GM21528 (cell line): ENCODE measurements around the gene FTO.

ENCODE experiments used
- ATAC-seq: cut with Tn5 transposase; IDR thresholded peaks from one replicate; pipeline ENCODE4 v1.9.1; 2021; ENCODE audit warnings: mild to moderate bottlenecking, moderate library complexity; ENCODE audit not compliant: unreplicated experiment, low FRiP score

Gene FTO

DNA sequence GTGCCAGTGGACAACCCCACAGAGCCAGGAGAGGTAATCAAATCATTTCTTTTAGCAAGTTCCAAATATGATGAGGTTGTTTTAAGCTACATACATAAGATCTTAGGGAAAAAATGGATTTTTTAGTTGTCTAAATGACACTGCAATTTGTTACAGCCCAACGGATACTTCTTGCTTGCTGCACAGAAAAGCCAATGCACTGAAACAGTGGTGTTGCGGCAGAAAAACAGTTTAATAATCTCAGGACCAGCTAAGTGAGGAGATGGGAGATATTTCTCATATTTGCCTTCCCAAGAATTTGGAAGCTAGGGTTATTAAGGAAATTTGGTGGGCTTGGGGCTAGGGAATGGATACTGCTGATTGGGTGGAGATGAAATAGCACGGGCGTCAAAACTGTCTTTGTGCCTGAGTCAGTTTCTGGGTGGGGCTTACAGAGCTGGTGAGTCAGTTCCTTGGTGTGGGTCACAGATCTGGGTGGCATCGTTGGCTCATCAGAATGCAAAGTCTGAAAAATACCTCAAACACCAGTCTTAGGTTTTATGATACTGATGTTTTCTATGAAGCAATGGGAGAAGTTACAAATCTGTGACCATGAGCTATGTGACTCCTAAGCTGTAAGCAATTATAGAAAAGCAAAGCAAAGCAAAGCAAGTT lies 327.3 kb downstream of the FTO start:
- ATAC-seq = no peak

GRCh38 chr16:54033747-54034146 lies 329.8 kb downstream of the FTO start:
- ATAC-seq = no peak

GRCh38 chr16:54034684-54035083 lies 330.7 kb downstream of the FTO start:
- ATAC-seq = no peak

GRCh38 chr16:54040480-54040879 lies 336.5 kb downstream of the FTO start:
- no peak for ATAC-seq

GRCh38 chr16:54040975-54041374 lies 337.0 kb downstream of the FTO start:
- ATAC-seq = no peak

GRCh38 chr16:54048586-54049495 lies 344.9 kb downstream of the FTO start:
- ATAC-seq = no peak

DNA sequence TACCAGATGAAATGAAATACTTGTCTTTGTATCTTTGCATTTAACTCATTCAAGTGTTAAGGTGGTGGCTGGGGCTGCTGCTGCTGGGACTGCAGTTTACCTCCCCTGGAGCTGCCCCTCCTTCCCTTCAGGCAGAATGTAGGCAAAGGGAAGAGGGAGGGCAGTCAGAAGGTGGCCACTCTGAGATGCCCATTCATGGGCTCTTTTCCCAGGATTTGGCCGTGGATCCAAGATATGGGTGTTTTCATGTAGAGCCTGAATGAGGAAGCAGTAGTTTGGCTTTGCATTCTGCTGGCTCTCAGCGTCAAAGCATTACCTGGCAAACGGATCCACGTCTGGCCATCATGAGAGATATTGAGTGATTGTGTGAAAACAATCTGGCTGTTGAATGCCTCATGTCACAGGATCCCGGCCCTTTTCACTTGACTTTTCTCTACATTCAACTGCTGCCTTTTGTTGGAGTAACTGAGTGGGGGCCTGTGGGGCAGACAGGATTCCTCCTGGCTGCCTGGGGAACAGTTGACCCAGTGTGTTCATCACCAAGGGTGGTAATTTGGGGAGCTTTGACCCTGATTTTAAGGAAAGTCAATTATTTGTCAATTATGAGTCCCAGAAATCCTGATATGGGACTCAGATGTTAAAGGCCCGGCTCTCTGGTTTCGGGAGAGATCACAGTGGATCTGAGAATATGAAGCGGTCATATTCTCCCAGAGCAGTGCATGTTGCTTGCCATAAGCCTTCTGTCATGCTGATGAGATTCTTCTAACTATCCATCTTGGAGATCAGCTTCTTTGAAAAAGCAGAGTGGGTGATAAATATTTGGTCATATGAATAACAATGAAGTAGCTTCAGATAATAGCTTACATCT lies 345.9 kb downstream of the FTO start:
- no peak for ATAC-seq

DNA sequence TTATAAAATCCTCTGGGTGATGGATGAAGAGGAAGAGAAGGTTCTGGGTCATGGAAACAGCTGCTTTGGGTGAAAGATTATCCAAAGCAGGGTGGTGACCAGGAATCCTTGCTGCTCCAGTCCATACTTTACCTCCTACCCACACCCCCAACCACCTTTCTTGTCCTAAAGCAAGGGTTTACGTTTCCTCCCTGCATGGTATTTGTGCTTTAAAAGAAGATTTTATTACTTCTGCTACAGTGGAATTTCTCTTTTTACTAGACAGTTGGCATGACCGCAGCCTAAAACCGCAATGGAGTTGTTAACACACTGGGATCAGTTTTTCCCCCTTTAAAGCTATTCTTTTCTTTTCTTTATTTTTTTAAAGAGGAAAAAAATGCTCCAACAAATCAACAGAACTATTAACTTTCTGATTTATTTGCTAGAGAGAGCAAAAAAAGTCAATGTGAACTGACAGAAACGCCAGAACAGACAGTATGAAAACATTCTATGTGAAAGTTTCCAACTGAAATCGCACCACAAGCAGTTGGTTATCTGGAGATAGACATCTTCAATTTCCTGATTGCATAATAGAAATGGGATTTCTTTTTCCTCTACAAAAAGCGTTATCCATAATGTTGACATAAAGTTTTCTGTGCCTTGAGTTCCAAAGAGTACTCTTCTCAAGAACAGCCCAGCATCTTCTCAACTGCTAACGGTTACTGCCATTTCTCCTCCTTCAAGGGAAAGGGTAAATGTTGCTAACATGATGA lies 346.7 kb downstream of the FTO start:
- no peak for ATAC-seq

- no peak for ATAC-seq
These were observed 347.9 kb downstream of the FTO start for GRCh38 chr16:54051821-54052220.

DNA sequence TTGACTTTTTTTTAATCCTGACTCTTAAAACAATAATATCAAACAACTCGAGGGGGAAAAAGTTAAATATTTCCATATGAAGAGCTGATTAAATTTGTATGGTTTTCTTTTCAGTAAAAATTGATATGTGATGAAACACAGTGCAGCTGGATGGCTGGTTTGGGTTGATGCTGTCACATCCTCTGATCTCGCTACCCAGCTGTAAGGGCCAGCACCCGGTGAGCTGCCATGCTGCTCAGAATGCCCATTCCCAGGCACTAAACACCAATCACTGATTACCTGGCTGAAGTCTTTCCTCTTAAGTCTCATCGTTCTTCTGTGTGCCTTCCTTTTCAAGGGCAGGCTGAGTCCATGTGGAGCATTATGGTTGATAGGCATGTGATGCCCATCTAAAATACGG lies 348.3 kb downstream of the FTO start:
- no peak for ATAC-seq

DNA sequence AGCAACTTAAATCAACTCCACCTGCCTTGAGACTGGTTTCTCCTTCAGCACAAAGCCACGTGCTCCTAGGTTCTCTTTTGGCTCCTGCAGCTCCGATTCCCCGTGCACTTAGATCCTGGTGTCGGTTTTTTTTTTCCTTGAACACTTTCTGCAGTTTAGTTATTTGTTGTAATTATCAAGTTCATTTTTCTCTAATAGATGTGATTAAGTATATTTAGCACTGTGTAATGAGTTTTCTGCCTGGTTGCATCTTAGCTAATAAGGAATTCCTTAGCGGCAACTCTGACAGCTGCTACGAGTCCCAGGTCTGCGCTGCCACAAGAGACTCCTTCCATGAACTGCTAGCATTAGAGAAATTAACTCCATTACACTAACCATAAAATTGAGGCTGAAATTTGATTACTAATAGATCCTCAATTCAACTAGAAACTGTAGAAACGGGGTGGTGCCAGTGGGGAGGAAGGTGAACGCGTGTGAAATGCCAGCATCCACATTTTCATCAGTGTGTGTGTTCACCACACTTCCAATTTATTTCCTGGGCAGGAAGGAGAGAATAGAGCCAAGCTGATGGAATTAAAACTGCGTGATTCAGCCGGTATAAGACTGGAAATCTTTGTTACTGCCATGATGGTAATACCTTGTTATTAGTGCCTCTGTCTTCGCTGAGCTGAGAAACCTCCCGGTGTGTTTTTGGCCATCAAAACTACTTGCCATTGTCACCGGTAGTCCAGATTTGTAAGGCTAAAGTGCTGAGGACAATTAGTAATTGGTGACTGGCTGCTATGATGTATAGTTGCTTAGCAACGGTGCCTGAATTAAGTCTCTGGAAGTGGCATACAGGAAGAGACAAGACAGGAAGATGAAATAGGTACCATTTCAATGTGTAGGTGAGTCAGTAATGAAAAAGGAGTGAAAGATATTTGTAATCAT lies 350.2 kb downstream of the FTO start:
- ATAC-seq = no peak

DNA sequence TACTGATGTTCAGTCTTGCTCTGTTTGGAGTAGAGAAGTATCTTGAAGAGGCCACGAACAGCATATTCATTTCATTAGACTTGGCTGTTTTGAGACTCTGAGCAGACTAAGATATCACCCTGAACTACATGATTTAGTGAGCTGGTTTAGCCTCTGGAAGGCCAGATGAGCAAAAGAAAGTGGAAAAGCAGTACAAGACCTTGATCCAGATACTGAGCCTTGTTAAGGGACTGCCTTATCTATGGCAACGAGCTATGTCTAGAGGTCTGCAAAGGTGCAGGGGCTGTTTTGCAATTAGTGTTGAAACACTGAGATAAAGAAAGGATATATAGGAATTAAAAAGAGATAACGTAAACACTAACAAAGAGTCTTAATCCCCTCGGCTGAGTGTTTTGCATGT lies 351.2 kb downstream of the FTO start:
- no peak for ATAC-seq

- no peak for ATAC-seq
These were observed 351.9 kb downstream of the FTO start for GRCh38 chr16:54055864-54056263.

DNA sequence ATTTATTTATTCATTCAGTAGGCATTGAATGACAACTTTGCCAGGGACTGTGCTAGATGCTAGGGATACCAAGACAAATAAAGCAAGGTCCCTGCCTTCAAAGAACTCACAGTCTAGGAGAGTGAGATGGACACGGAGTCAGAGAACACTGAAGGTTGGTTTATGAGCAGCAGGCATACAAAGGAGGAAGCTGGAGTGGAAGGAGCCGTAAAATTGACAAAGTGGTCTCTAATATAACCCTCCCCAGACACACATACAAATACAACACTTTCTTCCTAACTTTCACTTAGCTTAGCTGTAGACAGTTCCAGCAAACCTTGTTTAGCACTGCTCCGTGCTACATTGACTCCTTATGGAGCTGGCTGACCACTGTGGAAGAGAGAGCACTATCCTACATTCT lies 353.0 kb downstream of the FTO start:
- ATAC-seq = no peak

GRCh38 chr16:54059319-54059718 lies 355.4 kb downstream of the FTO start:
- ATAC-seq = no peak

DNA sequence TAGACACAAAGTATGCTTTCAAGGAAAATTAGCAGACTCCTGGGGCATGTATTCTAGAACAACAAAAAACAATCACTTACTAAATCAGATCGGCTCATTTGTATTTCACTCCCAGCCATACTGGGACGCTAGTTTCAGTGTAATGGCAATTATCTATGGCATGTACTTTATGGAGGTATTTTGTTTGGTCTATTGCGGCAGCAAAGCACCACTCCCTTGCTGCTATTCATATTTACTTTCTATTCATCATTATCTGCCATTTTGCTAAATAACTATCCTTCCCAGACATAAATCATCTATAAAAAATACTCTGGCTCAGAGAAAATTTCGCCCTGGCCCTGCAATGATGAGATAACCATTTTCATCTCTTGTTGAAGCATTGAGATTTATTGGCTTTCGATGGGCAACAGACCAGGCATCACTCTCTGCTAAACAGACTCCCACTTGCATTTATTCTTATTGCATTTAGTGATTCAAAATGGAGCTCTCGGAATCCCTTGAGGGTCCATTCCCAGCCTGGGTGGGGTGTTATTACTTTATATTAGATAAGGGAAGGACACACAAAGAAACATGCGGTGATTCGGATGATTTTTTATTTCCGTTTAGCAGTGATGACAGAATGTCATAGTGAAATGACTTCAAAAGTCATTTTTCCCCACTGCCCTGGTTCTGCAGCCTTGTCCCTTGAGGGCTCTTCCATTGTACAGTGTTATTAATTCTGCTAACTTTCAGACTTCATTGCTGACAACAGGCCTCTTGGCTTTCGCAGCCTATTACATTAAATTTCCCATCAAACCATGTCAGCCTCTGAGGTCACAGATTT lies 356.9 kb downstream of the FTO start:
- no peak for ATAC-seq

GRCh38 chr16:54061454-54061853 lies 357.5 kb downstream of the FTO start:
- ATAC-seq = no peak
